ENCODE results near the gene CTSW.
A peak's percentile ranks its signal among the peaks of the same experiment; 100 is the strongest.

Gene CTSW

DNA sequence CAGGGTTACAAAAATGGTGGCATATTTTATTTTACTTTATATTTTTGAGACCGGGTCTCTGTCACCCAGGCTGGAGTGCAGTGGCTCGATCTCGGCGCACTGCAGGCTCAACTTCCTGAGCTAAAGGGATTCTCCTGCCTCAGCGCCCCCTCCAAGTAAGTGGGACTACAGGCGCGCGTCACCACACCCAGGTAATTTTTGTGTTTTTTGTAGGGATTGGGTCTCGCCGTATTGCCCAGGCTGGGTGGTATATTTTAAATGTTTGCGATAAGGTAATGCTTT, 21.2 kb downstream of the CTSW start:
- peaks cover 12% of the 10 kb centered on the region; the same call in 1 of the 2 replicates for H3K4me1 ChIP-seq (ENCODE audit: insufficient read depth, low read length)

DNA sequence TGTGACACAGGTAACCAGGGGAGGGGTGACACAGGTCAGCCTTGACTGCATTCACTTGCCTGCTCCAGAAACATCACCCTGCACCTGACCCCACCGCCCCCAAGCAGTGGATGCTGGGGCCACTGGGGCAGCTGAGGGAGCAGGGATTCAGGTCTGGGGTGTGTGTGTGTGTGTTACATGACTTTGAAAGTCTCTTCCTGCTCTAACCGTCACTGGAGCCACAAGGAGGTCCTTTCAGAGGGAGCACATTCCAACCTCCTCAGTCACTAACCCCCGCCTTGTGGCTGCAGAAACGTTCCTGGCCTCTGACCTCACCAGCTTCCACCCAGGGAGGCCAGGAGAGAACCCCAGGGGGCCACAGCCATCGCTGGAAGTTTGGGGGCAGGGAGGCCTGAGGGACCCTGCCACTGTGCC, 23.4 kb downstream of the CTSW start:
- H3K9ac ChIP-seq (ENCODE audit: low read depth, low read length) = no peak overlapping the region
- peaks cover 69% of the 10 kb centered on the region for H3K27me3 ChIP-seq (ENCODE audit: insufficient read depth, low read length)
- no peak overlapping the region for H3K4me3 ChIP-seq (ENCODE audit: low read length)
- 13% methylated on average over 5 of the region's 5 CpGs for WGBS
- no peak overlapping the region; the same call in 1 of the 2 replicates for H3K27ac ChIP-seq (ENCODE audit: low read depth, low read length)
- H3K9me3 ChIP-seq (ENCODE audit: insufficient read depth, low read depth, low read length) = no peaks in the 10 kb centered on the region
- no peaks in the 10 kb centered on the region for H3K36me3 ChIP-seq (ENCODE audit: insufficient read depth, low read length)
- H3K4me1 ChIP-seq (ENCODE audit: insufficient read depth, low read length) = peaks cover 12% of the 10 kb centered on the region; the same call in 1 of the 2 replicates

More for the DNA sequence above, 21.2 kb downstream of the CTSW start:
- H3K9ac ChIP-seq (ENCODE audit: low read depth, low read length) = no peak overlapping the region
- no peaks in the 10 kb centered on the region for H3K36me3 ChIP-seq (ENCODE audit: insufficient read depth, low read length)
- peaks cover 62% of the 10 kb centered on the region for H3K27me3 ChIP-seq (ENCODE audit: insufficient read depth, low read length)
- H3K4me3 ChIP-seq (ENCODE audit: low read length) = peak overlapping the region; percentile 69
- H3K27ac ChIP-seq (ENCODE audit: low read depth, low read length) = no peak overlapping the region; the same call in 1 of the 2 replicates
- WGBS = 67% methylated on average over 8 of the region's 11 CpGs
- no peaks in the 10 kb centered on the region for H3K9me3 ChIP-seq (ENCODE audit: insufficient read depth, low read depth, low read length)

DNA sequence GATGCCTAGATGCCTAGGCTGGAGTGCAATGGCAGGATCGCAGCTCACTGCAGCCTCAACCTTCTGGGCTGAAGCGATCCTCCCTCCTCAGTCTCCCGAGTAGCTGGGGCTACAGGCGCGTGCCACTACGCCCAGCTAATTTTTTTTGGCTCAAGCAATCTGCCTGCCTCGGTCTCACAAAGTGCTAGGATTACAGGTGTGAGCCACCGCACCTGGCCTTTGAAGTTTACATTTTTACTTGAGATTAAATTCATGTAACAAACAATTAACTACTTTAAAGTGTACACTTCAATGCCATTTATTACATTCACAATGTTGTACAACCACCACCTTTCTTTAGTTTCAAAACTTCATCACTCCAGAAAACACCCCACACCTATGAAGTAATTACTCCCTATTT, 24.1 kb downstream of the CTSW start:
- Histone ChIP-seq H3K9me3 (ENCODE audit: insufficient read depth, low read depth, low read length) (no peaks in the 10 kb centered on the region), H3K27me3 (ENCODE audit: insufficient read depth, low read length) (peaks cover 67% of the 10 kb centered on the region), H3K4me3 (ENCODE audit: low read length) (no peak overlapping the region), H3K4me1 (ENCODE audit: insufficient read depth, low read length) (peaks cover 8% of the 10 kb centered on the region; the same call in 1 of the 2 replicates), H3K27ac (ENCODE audit: low read depth, low read length) (no peak overlapping the region), H3K9ac (ENCODE audit: low read depth, low read length) (no peak overlapping the region), H3K36me3 (ENCODE audit: insufficient read depth, low read length) (no peaks in the 10 kb centered on the region)
- WGBS = 76% methylated on average over 8 of the region's 8 CpGs

DNA sequence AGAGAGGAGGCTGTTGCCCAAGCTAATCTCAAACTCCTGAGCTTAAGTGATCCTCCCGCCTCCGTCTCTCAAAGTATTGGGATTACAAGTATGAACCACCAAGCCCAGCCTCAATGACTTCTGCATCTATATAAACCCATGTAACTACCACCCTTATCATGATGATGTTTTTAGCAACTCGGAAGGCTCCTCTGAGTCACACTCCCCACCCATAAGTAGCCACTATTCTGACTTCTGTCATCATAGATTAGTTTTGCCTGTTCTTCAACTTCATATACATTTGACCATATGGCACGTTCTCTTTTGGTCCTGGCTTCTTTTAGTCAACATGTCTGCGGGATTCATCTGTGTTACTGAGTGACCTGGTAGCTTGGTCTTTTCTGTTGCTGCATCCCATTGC, 27.0 kb downstream of the CTSW start:
- H3K9me3 ChIP-seq (ENCODE audit: insufficient read depth, low read depth, low read length) = no peaks in the 10 kb centered on the region
- H3K4me3 ChIP-seq (ENCODE audit: low read length) = no peak overlapping the region
- H3K36me3 ChIP-seq (ENCODE audit: insufficient read depth, low read length) = no peaks in the 10 kb centered on the region
- WGBS = 89% methylated on average over 5 of the region's 5 CpGs
- H3K27me3 ChIP-seq (ENCODE audit: insufficient read depth, low read length) = peaks cover 39% of the 10 kb centered on the region
- no peak overlapping the region for H3K9ac ChIP-seq (ENCODE audit: low read depth, low read length)
- peaks cover 8% of the 10 kb centered on the region; the same call in 1 of the 2 replicates for H3K4me1 ChIP-seq (ENCODE audit: insufficient read depth, low read length)
- no peak overlapping the region for H3K27ac ChIP-seq (ENCODE audit: low read depth, low read length)

DNA sequence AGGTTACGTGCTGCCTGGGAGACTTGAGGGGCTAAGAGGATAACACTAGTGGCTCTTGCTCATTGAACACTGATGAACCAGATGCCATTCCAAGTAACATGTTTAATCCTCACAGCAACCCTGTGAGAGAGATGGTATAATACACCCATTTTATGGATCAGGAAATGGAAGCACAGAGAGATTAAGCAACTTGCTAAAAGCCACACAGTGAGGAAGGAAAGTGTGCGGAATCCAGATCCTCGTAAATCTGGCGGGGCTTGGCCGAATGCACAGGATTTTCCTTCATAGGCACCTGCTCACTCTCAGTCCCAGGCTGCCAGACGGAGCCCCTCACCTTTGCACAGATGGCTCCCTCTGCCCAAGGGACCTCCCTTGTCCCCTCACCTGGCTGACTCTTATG, 28.2 kb downstream of the CTSW start:
- Histone ChIP-seq H3K27ac (ENCODE audit: low read depth, low read length) (no peak overlapping the region), H3K36me3 (ENCODE audit: insufficient read depth, low read length) (no peaks in the 10 kb centered on the region), H3K9ac (ENCODE audit: low read depth, low read length) (no peak overlapping the region), H3K4me3 (ENCODE audit: low read length) (no peak overlapping the region), H3K4me1 (ENCODE audit: insufficient read depth, low read length) (peaks cover 7% of the 10 kb centered on the region; the same call in 1 of the 2 replicates), H3K27me3 (ENCODE audit: insufficient read depth, low read length) (peaks cover 28% of the 10 kb centered on the region), H3K9me3 (ENCODE audit: insufficient read depth, low read depth, low read length) (no peaks in the 10 kb centered on the region)
- WGBS = 91% methylated on average over 6 of the region's 6 CpGs

DNA sequence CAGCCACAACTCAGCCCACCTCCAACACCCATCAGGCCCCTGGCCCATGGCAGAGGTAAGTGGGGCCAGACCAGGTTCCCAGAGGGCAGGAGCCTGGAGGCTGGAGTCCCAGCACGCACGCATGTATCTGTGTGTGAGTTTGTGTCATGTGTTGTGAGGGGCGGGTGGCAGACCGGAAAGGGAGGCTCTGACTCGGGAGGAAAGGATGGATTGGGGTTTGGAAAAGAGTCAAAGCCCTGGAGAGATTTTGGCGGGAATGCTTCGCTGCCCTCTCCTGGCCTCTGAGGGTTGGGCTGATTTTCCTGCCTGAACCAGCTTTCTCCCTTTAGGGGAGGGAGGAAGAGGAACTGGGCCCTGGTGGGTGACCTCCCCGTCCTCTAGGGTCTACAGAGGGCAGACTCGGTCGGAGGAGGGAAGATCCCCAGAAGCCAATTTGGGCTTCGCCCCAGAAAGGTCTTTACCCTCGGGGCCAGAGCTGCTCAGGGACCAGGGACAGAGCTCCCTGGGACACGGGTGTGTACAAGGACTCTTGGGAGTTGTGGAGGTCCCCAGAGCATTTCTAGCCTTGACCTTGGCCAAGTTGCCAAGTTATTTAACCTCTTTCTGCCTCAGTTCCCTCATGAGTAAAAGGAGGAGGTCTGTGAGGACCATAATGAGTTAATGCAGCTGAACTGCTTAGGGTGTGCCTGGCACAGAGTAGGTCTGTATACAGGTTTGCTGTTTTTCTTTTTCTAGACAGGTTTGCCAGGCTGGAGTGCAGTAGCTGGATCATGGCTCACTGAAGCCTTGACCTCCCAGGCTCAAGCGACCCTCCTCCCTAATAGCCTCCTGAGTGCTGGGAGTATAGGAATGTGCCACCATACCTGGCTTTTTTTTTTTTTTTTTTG, 32.3 kb downstream of the CTSW start:
- Histone ChIP-seq H3K4me3 (ENCODE audit: low read length) (no peak overlapping the region), H3K9ac (ENCODE audit: low read depth, low read length) (no peak overlapping the region), H3K27ac (ENCODE audit: low read depth, low read length) (no peak overlapping the region), H3K27me3 (ENCODE audit: insufficient read depth, low read length) (peaks cover 8% of the 10 kb centered on the region; the same call in 1 of the 2 replicates), H3K9me3 (ENCODE audit: insufficient read depth, low read depth, low read length) (no peaks in the 10 kb centered on the region), H3K36me3 (ENCODE audit: insufficient read depth, low read length) (no peaks in the 10 kb centered on the region), H3K4me1 (ENCODE audit: insufficient read depth, low read length) (peaks cover 7% of the 10 kb centered on the region)
- WGBS = 40% methylated on average over 13 of the region's 14 CpGs

- no peaks in the 10 kb centered on the region for H3K36me3 ChIP-seq (ENCODE audit: insufficient read depth, low read length)
- H3K4me1 ChIP-seq (ENCODE audit: insufficient read depth, low read length) = peaks cover 7% of the 10 kb centered on the region
- H3K27me3 ChIP-seq (ENCODE audit: insufficient read depth, low read length) = peaks cover 6% of the 10 kb centered on the region; the same call in 1 of the 2 replicates
- 85% methylated on average over 4 of the region's 4 CpGs for WGBS
- no peak overlapping the region for H3K4me3 ChIP-seq (ENCODE audit: low read length)
- H3K9ac ChIP-seq (ENCODE audit: low read depth, low read length) = no peak overlapping the region
- no peak overlapping the region for H3K27ac ChIP-seq (ENCODE audit: low read depth, low read length)
- H3K9me3 ChIP-seq (ENCODE audit: insufficient read depth, low read depth, low read length) = no peaks in the 10 kb centered on the region
Observed at GRCh38 chr11:65912845-65913244, 33.2 kb downstream of the CTSW start.

DNA sequence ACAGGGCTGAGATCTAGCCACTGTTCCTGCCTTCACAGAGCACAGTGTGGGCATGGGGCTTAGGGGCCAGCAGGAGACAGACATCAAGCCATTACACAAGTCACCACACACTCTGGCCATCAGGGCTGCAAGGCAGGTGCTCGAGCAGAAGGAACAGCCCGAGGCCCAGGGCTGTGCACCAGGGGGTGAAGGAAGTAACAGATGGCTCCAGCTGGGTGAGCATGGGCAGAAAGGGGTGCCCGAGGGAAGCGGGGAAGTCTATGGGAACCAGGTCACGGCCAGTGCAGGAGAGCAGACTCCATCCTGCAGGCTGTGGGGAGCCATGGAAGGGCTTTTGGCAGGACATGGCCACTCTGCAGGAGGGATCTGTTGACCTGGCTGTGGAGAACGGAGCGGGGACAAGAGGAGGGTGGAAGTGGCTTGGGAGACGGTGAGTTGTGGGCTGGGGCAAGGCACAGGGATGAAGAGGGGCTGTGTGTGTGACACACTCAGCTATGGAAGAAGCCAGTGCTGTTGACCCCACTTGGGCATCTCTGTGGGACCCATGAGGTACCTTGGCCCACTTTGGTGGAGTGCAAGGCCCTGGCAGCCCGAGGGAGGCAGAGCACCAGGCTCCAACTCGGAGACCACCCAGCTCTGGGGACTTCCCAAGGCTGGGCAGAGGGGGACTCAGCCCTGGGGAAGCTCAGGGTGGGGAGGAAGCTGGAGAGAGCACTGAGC, 35.6 kb downstream of the CTSW start:
- Histone ChIP-seq H3K27me3 (ENCODE audit: insufficient read depth, low read length) (no peaks in the 10 kb centered on the region), H3K4me1 (ENCODE audit: insufficient read depth, low read length) (peaks cover 7% of the 10 kb centered on the region), H3K36me3 (ENCODE audit: insufficient read depth, low read length) (no peaks in the 10 kb centered on the region), H3K9me3 (ENCODE audit: insufficient read depth, low read depth, low read length) (no peaks in the 10 kb centered on the region), H3K27ac (ENCODE audit: low read depth, low read length) (peak overlapping the region; percentile 37; the same call in 1 of the 2 replicates), H3K4me3 (ENCODE audit: low read length) (peak overlapping the region; percentile 22; the same call in 1 of the 2 replicates), H3K9ac (ENCODE audit: low read depth, low read length) (peak overlapping the region; percentile 7; the same call in 1 of the 2 replicates)
- 67% methylated on average over 10 of the region's 10 CpGs for WGBS

- 0 out of 2 replicates have a peak overlapping the region, but pooled peaks have one; percentile 49 for H3K9ac ChIP-seq (ENCODE audit: low read depth, low read length)
- H3K27me3 ChIP-seq (ENCODE audit: insufficient read depth, low read length) = no peaks in the 10 kb centered on the region
- H3K9me3 ChIP-seq (ENCODE audit: insufficient read depth, low read depth, low read length) = no peaks in the 10 kb centered on the region
- peaks cover 7% of the 10 kb centered on the region for H3K4me1 ChIP-seq (ENCODE audit: insufficient read depth, low read length)
- no peaks in the 10 kb centered on the region for H3K36me3 ChIP-seq (ENCODE audit: insufficient read depth, low read length)
- H3K4me3 ChIP-seq (ENCODE audit: low read length) = peak overlapping the region; percentile 22; the same call in 1 of the 2 replicates
- peak overlapping the region; percentile 80 for H3K27ac ChIP-seq (ENCODE audit: low read depth, low read length)
- 45% methylated on average over 13 of the region's 13 CpGs for WGBS
Observed at GRCh38 chr11:65915821-65916251, 36.2 kb downstream of the CTSW start.

GRCh38 chr11:65916391-65916790, 36.8 kb downstream of the CTSW start:
- 83% methylated on average over 7 of the region's 7 CpGs for WGBS
- Histone ChIP-seq H3K27me3 (ENCODE audit: insufficient read depth, low read length) (no peaks in the 10 kb centered on the region), H3K4me3 (ENCODE audit: low read length) (no peak overlapping the region), H3K9ac (ENCODE audit: low read depth, low read length) (0 out of 2 replicates have a peak overlapping the region, but pooled peaks have one; percentile 49), H3K9me3 (ENCODE audit: insufficient read depth, low read depth, low read length) (no peaks in the 10 kb centered on the region), H3K36me3 (ENCODE audit: insufficient read depth, low read length) (no peaks in the 10 kb centered on the region), H3K27ac (ENCODE audit: low read depth, low read length) (peak overlapping the region; percentile 80), H3K4me1 (ENCODE audit: insufficient read depth, low read length) (peaks cover 7% of the 10 kb centered on the region)

GRCh38 chr11:65917077-65917433, 37.4 kb downstream of the CTSW start:
- H3K27me3 ChIP-seq (ENCODE audit: insufficient read depth, low read length) = no peaks in the 10 kb centered on the region
- H3K4me1 ChIP-seq (ENCODE audit: insufficient read depth, low read length) = peaks cover 7% of the 10 kb centered on the region
- H3K9me3 ChIP-seq (ENCODE audit: insufficient read depth, low read depth, low read length) = no peaks in the 10 kb centered on the region
- H3K4me3 ChIP-seq (ENCODE audit: low read length) = no peak overlapping the region
- H3K9ac ChIP-seq (ENCODE audit: low read depth, low read length) = no peak overlapping the region
- H3K36me3 ChIP-seq (ENCODE audit: insufficient read depth, low read length) = no peaks in the 10 kb centered on the region
- WGBS = 93% methylated on average over 3 of the region's 3 CpGs
- H3K27ac ChIP-seq (ENCODE audit: low read depth, low read length) = no peak overlapping the region
